ENCODE results near the gene SCGB1C1.
"Not testable (repeated sequence)": the region's sequence is repeated elsewhere in the genome, so short reads cannot be mapped to it uniquely, and the experiment has no call there.

Gene SCGB1C1

DNA sequence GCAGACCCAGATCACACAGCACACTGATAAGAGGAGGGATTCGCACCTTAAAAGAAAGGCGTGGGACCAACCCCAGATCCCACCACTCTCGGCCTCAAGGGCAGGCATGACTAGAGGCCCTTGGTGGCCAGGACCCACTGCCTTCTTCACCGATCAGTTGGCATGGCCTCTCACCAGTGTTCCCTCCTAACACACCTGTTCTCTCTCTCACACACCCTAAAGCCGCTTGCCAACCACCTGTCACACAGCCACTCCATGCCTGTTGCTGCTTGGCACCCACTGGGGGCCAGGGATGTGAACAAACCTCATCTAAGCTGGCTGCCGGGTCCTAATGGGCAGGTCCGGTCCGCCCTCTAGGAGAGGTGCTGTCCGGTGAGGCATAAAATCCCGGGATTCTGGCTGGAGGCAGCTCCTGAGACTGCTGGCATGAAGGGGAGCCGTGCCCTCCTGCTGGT lies at the start of gene SCGB1C1:
SCGB1C1 (plus strand) TSS at position 405 of the 455 bp plus-strand sequence; CDS start at position 427, 22 bp downstream.
- not testable (repeated sequence) for DNase-seq (ENCODE audit: low spot score)

GRCh38 chr11:180242-180641 lies 12.6 kb upstream of the SCGB1C1 start:
- DNase-seq (ENCODE audit: low spot score), result not testable (repeated sequence)

- not testable (repeated sequence) for DNase-seq (ENCODE audit: low spot score)
These were observed 3.6 kb upstream of the SCGB1C1 start for GRCh38 chr11:189200-189783.

DNA sequence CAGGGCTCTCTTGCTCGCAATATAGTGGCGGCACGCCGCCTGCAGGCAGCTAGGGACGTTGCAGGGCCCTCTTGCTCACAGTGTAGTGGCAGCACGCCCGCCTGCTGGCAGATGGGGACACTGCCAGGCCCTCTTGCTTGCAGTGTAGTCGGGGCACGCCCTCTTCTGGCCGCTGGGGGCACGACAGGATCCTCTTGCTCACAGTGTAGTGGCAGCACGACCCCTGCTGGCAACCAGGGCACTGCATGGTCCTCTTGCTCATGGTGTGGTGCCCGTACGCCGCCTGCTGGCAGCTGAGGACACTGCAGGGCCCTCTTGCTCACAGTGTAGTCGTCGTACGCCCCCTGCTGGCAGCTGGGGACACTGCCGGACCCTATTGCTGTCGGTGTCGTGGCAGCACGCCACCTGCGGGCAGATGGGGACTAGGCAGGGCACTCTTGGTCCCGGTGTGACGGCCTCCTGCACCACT lies 3.0 kb upstream of the SCGB1C1 start:
- not testable (repeated sequence) for DNase-seq (ENCODE audit: low spot score)

- not testable (repeated sequence) for DNase-seq (ENCODE audit: low spot score)
These were observed 2.3 kb upstream of the SCGB1C1 start for GRCh38 chr11:190546-190945.

DNA sequence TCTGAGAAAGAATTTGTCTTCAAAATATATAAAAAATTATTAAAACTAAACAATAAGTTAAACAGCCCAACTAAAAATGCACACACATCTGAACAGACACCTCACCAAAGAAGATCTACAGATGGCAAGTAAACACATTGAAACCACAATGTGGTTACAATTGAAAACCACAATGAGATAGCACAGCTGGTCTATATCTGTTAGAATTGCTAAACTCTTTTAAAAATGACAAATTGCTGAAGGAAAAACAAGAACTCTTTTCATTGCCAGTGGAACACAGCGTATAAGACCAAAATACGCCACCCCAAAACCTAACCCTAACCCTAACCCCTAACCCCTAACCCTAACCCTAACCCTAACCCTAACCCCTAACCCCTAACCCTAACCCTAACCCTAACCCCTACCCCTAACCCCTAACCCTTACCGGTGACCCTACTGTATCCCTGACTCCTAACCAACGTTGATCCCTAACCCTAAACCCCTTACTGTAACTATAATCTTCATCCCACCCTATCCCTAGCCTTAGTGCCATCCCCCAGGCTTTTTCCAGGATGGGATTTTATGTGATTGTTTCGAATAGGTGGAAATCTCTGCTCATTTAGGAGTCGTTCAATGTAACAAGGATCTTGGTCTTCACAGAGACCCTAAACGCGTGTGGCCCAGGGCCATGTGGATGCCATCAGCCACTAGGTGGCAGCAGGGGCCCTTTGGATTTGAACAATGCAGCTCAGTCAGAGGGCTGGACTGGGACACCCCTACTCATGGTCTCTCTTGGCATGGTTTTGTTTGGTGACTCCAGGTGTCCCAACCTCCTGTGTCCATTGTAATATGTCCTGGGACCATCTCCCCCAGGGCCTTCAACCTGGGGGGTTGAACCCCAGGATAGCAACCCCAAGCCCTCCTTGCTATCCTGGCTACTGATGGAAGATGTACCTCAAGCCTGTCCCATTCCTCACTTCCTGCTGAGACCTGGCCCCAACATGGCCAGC lies 1.1 kb upstream of the SCGB1C1 start:
- not testable (repeated sequence) for DNase-seq (ENCODE audit: low spot score)

DNA sequence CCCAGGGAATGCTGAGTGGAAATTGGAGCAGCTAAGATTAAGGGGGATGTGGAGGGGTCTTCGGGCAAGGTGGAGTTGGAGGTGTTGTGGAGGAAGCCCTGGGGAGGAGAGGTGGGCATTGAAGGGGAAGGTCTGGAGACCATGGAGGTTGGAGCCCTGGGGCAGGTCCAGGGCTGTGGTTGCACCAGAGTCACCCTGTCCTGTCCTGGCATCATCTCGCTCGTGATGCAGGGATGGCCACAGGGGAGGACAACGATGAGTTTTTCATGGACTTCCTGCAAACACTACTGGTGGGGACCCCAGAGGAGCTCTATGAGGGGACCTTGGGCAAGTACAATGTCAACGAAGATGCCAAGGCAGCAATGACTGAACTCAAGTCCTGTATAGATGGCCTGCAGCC lies 603 bp downstream of the SCGB1C1 start:
- not testable (repeated sequence) for DNase-seq (ENCODE audit: low spot score)

DNA sequence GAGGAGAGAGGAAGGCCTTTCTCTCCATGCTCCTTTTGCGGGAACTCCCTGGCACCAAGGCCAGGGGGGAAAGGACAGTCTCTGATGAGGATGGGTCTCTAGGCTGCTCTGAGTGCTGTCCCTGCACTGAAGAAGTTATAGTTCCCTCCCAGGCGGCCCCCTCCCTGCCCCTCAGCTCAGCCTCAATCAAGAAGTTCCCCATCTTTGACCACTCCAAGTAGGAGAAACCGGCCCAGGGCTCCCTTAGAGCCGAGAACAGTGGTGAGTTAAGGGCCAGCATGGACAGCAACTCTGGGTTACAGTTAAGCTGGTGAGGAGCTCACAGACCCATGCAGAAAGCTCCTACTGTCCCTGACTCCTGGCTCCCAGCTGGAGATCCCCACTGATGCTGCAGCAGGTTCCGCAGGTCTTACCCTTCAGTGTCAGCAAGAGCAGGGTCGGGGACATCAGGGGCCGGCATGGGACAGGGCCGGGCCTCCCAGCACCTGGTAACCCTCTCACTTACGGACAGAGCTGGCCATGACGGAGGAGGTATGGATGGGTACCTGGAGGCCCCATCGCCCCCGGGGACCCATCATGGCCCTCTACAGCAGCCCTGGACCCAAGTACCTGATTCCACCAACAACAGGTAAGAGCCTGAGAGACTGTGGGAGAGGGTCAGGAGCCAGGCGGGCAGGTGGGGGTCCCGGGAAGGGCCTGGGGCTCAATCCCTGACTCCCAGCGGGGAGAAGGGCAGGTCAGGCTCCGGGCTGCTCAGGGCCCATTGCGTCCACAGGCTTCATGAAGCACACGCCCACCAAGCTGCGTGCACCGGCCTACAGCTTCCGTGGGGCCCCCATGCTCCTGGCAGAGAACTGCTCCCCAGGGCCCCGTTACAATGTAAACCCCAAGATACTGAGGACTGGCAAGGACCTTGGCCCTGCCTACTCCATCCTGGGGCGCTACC lies 4.2 kb downstream of the SCGB1C1 start:
- no peak for DNase-seq (ENCODE audit: low spot score)

- DNase-seq (ENCODE audit: low spot score), result no peak
These were observed 4.9 kb downstream of the SCGB1C1 start for GRCh38 chr11:197741-198235.

DNA sequence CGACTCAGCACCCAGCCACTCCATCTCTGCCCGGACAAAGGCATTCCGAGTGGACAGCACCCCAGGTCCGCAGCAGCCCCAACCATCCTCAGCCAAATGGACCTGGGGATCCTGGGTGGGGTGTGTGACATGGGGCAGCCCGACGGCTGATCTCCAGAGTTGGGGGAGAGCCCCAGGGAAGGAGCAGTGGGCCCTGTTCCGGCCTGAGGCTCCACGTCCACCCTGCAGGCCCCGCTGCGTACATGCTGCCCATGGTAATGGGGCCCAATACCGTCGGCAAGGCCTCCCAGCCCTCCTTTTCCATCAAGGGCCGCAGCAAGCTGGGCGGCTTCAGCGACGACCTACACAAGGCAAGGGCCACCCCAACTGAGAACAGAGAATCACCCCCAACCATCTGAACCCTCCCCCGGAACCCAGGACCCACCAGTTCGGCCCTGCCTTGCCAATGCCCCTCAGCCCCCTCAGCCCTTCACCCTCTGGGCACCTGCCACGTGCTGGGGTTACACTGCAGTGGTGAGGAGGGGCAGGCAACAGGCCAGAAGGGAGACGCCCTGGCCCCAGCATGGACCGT lies 5.4 kb downstream of the SCGB1C1 start:
- no peak for DNase-seq (ENCODE audit: low spot score)

GRCh38 chr11:199004-199581 lies 6.2 kb downstream of the SCGB1C1 start:
- DNase-seq (ENCODE audit: low spot score), result no peak

- no peak for DNase-seq (ENCODE audit: low spot score)
These were observed 6.9 kb downstream of the SCGB1C1 start for GRCh38 chr11:199782-200181.

DNA sequence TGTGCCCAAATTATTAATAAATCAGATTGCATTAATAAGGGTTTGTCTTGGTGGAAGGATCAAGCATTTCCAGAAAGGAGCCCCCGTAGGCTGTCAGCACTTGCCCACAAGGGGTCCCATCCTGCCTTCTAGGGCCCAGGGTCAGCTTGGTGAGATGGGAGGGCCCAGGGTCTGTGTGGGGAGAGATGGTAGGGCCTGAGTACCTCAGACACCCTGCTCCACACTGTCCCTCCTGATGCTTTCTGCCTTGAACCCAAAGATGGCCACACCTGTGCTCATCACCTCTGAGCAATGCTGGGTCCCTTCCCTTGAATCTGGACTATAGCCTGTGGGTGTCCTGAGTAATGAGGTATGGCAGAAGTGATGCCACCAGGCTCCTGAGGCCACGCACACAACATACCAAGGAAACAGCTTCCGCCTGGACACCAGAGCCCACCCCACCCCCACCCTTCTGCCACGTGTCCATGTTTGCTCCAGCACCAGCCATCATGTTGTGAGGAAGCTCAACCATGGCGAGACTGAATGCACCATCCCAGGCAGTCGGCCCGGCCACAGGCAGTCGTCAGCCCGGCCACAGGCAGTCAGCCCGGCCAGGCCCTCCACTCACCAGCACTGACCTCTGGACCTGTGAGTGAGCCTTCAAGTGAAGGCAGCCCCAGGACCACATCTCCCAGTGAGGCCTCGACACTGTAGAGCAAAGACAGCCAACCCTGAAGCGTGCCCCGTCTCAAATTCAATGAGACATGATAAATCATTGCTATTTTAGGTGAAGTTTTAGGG lies 7.5 kb downstream of the SCGB1C1 start:
- DNase-seq (ENCODE audit: low spot score), result no peak

DNA sequence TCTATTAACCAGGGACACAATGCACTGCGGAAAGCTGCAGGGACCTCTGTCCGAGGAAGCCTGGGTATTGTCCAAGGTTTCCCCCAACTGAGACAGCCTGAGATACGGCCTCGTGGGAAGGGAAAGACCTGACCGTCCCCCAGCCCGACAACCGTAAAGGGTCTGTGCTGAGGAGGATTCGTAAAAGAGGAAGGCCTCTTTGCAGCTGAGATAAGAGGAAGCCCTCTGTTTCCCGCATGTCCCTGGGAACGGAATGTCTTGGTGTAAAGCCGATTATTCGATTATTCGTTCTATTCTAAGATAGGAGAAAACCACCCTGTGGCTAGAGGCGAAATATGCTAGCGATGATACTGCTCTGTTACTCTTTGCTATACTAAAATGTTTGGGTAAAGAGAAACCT lies 9.1 kb downstream of the SCGB1C1 start:
- DNase-seq (ENCODE audit: low spot score), result no peak

- DNase-seq (ENCODE audit: low spot score), result no peak
These were observed 9.6 kb downstream of the SCGB1C1 start for GRCh38 chr11:202490-202889.

DNA sequence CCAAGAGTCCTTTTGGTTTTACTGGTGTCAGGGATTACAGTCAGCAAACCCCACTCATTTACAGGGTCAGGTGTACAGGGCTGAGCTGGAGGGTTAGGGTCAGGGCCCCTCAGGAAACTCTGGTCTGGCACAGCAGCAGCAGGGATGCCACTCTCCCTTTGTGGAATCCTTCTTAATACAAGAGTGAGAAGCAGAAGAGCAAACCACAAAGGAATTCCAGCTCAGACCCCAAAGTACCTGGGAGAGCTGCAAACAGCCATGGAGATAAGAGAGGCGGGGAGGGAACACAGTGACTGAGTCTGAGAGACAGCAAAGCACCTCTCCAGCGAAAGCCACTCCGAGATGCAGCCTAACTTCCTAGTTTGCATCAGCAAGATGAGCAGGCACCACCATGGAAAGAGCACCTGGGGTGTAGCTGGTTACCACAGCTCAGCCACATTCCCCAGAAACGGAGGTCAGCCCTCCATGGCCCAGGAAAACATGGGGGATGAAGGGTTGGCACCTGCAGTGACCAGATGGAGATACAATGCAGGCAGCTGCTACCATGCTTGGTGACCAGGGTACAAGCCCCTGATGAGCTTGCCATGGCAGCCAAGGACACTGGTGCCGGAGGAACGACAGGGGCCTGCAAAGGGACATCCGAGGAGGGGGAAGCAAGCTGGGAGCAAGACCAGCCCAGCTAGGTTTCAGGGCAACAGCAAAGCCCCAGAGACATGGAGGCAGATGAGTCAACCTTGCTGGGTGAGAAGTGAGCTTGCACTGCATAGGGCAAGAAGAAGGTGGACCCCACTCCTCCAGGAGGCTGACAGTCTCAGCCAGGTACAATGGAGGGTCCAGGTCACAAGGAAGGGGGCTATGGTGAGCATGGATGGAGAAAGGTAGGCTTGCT lies 10.4 kb downstream of the SCGB1C1 start:
- DNase-seq (ENCODE audit: low spot score), result no peak

GRCh38 chr11:203945-204586 lies 11.2 kb downstream of the SCGB1C1 start:
- DNase-seq (ENCODE audit: low spot score), result no peak

DNA sequence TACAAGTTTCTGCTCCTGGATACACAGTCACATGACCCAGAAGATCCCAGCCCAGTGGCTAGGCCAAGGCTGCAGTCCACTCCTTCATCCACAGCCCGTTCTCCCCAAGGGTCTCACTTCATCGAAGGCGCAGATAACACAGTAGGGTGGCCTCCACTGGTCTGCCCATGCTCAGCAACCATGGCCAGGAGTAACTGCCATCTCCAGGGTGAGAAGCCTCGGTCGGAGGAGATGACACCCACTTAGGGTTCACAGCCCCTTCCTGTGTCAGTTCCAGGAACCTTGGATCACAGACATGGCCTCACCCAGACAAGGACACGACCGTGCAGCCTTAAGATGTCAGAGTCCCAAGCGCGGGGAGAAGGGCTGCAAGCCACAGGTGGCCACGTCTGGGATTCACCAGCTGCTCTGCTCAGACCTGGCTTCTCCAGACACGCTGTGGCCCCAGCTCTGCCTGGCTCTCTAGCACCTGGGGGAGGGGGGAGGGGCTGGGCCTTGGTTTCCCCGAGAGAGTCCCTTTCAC lies 11.8 kb downstream of the SCGB1C1 start:
- DNase-seq (ENCODE audit: low spot score), result no peak
